Stimulated activated CD8-positive, alpha-beta memory T cell treated with anti-CD3 and anti-CD28 coated beads, Interleukin-12 subunit alpha, Interleukin-12 subunit beta, amount 100 ng/mL, for 4 hours (primary cell): ENCODE measurements around the gene CLEC16A.
"Not testable (repeated sequence)": the region's sequence is repeated elsewhere in the genome, so short reads cannot be mapped to it uniquely, and the experiment has no call there.

ENCODE experiments used
- DNase-seq: peaks from one replicate; pipeline ENCODE4 v3.0.0-alpha.2; 2020; ENCODE audit warnings: low read depth

CLEC16A gene

DNA sequence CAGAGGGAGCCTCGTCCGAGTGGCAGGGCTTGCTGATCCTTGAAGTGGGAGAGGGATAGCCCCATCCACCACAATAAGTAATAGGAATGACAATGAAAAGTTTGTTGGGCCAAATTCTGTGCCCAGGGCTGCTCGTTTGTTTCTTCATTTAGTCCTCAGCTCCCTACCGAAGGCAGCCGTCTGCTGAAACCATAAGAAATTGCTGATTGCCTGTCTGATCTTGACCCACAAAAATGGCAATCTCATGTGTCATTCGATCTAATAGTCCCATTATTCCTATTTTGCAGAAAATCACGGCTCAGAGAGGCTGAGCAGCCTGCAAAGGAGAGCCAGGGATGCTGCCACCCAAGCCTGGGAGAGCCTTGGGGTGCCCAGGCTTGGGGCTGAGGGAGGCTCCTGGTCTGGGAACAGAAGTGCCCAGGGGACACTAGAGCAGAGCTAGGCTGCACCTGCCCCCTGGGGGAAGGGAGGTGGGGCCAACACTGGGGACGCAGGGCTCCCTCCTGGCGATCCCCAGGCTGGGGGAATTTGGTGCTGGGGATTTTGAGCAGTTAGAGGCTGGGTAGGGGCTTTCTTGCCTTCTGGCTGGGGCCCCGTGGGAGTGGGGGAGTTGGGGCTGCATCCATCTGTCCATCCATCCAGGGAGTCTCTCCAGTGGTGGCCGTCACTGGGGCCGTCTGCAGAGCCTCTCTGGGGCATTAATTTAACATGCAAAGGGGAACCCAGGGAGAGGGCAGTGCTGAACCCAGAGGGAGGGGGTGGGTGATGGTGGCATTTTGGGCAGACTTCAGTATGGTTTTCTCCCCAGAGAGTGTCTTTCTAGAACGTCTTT lies 258.1 kb downstream of the CLEC16A start:
- no peak for DNase-seq

DNA sequence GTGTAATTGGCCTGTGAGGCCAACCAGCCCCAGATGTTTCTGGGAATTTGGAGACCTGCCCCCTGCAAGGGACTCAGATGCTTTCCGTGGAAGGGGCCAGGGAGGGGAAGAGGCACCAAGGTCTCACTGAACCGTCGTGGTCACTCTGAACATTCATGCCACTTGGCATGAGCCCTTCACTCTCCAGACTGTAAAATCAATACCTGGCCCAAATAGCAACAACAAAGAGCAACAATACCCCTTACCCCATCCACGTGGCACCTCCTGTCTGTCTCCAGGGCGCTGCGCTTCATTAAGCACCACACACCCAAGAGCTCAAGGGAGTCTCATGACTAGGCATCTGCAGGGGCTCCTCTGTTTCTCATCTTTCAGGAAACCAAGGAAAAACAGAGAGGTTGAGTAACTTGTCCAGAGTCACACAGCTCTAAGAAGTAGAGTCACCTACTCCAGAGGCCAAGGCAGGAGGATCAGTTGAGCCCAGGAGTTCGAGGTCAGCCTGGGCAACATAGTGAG lies 258.8 kb downstream of the CLEC16A start:
- no peak for DNase-seq

DNA sequence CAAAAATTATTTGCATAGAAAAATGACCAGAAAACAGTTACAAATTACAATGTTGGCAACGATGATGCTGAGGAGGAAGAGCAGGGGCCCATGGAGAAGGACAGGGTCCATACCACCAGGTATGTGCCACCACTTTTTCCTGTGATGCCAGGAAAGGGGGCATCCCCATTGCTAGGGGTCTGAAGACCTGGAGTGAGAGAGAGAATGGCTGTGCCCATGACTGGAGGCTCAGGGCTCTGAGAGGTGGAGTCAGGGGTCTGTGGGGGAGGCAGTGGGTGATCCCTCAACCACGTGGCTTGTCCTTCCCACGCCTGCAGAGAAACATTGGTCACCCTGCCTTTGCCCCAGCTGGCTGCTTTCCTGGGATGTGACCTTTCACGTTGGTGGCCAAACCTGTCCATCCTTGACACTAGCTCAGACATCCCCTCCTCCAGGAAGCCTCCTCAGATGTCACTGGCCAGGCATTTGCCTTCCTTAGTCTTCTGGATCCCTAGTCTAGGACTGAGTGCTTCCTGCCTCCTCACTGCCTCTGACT lies 260.2 kb downstream of the CLEC16A start:
- DNase-seq, result no peak

DNA sequence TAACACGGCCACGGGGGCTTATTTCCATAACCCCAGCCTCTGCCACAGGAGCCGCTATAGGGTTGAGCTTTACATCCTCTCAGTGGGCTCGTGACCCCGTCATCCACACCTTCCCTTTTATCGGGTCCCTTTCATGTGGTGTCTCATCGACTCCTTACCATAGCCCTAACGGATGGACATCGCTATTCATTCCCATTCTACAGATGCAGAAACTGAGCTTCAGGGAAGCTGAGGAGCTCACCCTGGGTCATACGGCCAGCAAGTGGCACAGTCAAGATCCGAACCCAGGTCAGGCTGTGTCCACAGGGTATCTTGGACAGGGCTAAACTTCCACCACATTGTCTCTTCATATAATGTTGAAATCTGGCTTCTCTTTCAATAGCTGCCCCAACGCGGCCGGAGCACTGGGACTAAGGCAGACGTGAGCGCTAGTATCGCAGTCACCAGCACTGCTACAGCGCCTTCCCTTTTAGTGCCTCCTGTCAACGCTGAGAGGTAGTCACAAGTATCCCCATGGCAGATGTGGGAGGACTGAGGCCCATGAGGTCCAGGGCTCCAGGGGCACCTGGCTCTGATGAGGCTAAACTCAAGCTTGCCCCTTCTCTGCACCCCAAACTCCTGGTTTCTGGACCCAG lies 260.8 kb downstream of the CLEC16A start:
- DNase-seq, result no peak

DNA sequence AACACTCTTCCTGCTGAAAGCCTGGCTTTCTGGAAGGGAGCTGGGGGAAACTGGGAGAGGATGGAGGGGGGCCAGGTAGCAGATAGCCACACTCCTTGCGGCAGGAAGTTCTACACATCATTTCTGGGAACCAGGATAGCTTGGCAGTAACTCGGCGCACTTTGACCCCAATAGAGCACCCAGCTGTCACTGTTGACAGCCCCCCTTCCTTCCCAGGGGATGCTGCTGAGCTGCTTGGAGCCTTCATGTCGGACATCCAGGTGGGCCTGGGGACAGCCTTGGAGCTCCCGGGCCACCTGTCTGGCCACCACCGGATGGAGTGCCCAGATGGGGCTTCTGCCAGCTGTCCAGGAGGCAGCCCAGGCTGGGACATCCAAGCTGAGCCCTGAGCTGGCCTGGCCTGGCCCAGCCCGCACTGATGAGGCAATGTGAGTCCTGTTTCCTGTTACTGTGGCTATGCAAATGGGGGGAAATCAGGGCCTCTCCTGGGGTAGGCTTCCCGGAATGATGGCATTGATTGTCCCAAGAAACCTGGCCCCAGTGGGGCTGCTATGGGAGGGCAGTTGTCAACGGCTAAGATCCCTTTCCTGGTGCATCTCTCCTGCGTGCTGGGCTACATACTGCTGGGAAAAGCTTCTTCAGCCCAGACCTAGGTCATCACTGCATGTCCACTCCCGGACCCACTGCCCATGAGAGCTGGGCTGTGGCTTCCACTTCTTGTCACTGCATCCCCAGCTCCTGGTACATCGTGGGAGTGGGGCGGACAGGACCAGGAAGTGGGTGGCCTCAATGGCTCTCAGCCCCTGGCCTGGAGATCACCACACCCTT lies 261.6 kb downstream of the CLEC16A start:
- no peak for DNase-seq

DNA sequence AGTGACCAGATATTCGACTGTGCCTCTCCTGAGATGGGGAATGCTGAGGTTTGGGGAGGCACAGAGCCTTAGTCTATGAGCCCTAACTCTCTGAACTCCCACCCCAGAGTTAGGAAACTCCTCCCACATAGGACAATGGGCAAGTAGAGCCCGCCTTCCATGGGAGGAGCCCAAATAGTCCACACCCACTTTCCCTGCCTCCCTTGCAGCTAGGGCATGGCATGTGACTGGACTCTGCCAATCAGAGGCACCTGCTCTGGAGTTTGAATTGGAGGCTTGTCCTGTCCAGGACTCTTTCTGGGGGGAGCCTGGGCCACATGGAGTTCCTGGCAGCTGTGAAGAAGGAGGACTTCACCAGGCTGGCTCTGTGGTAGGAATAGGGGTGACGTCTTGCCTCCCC lies 263.3 kb downstream of the CLEC16A start:
- DNase-seq, result no peak

DNA sequence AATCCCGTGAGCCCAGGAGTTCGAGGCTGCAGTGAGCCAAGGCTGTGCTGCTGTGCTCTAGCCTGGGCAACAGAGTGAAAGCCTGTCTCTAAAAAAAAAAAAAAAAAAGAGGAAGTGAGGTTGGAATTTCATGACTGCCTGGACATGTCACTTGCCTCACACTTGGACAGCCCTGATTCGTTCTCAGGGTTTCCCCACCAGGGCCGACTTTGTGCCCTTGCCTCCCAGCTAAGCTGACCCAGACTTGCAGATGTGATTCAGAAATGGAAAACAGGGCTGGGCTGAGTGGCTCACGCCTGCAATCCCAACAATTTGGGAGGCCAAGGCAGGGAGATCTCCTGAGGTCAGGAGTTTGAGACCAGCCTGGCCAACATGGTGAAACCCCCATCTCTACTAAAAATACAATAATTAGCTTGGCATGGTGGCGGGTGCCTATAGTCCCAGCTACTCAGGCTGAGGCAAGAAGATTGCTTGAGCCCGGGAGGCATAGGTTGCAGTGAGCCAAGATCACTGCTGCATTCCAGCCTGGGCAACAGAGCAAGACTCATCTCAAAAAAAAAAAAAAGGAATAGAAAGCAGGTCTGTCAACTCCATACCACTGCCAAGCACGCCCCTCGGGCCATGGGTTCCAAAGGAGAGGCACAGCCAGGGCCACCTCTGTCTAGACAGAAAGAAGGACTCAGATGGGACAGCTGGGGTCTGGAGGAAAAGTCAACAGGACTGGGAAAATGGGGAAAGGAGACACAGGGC lies 264.7 kb downstream of the CLEC16A start:
- no peak for DNase-seq

DNA sequence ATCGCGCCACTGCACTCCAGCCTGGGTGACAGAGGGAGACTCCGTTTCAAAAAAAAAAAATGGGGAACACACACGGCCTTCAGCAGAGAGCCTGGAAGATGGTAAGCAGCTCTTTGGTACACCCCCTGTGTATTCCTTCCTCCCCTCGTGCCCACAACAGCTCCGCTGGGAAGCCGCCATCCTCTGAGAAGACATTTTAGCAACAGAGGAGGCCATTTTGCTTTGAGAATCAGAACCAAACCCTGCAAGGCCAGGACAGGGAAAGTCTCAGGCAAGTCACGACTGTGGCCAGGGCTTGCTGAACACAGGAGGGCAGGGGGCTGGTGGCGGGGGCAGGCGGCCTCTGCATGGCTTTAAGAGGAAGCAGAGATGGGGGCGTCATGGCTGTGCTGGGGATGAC lies 265.9 kb downstream of the CLEC16A start:
- DNase-seq, result no peak

DNA sequence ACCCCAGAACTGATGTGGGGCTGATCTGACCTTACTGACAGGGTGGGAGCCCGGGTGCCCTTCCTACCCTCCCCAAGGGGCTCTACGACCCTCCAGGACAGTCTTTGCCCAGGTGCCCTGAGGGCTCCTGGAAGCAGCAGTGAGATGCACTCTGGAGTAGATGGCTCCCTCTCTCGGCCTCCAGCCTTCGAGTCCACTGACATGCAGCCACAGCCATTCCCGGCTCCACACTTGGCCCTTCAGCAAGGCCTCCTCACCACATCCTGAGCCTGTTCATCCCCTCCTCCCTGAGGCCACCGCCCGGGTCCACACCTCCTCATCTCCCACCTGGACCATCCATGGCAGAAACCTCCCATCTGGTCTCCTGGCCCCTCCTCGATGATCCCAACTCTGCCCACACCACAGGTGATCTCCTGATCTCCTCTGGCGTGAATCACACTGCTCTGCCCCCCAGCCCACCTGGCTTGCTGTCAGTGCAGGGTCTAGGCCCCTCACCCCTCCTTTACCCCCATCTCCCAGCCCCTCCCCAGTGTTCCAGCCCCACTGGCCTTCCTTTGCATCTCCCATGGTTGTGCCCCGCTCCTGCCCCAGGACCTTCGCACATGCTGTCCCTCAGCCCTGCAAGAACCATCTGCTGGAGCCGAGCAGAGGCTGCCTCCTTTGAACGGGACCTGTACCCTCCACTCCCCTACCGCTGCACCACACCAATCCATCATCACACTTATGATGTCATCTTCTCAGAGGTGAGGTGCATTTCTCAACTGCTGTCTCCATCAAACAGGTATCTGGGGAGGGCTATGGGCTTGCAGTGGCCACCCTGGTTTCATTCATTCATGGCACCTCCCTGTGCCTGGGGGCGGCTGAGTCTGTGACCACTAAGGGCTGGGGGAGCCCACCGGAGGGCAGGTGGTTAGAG lies 267.0 kb downstream of the CLEC16A start:
- no peak for DNase-seq

DNA sequence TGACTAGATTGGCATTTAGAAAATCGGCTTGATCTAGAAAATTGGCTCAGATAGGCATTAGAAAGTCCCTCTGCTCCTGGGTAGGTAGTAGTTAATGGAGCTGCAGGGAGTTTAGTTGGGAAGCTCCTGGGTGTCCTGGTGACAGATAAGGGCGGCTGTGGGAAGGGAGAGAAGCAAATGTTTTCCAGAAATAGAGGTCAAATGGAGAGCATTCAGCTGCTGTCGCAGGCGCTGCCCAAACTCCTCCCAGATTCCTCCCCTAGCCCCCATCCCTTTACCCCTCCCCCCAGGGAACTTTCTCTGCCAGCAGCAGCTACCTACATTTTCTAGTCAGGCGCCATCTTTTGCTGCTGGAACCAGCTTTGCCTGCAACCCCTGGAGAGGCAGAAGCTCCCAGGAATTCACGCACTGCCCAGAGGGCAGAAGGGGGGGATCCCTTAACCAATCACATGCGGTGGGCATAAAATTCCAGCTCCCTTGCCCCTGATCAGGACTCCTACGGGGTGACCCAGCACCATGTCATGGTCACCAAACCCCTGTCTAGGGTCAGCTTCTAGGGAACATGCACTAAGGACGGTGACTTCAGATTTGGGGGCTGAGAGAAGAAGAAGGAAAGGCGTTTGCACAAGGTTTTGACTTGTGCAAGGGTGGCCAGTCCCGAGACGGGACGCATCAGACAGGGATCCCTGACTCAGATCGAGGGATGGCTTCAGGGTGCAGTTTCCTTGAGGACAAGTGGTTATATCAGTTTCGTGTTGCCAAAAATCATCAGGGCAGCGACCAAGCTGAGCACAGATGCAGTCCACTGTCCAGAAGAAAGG lies 267.8 kb downstream of the CLEC16A start:
- no peak for DNase-seq

DNA sequence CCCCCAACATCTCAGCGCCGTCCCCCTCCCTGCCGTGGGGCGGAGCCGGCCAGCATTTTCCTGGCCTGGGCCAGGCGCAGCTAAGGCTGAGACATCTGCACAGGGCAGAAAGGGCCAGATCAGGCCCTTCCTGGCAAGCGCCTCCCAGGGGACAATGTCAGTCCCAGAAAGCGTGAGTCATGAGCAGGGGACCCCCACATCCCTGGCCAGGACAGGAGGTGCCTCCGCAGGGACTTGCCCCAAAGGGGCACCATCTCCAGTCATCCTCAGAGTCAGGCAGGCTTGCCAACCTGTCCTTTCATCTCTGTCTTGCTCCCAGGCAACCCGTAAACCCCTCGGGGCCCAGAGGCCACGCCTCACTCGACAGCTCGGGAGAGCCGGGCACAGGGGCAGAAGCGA lies 268.4 kb downstream of the CLEC16A start:
- DNase-seq, result no peak

DNA sequence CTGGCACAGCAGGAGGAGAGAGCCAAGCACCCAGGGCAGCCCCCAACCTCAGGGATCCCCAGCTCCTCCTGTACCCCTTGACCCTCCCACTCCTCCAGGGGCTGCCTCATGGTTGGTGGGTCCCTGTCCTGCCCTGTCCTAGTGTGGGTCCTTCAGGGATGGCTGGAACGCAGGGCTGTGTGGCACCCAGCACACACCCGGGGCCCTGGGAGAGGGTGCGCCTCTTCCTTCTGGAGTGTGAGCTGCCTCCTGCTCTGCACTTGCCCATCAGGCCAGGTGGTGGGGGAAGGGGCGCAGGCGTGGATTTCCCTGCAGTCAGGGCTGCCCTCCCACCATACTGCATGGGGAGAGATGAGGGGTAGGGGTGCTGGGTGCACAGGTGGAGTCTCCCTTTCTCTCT lies 269.0 kb downstream of the CLEC16A start:
- no peak for DNase-seq

DNA sequence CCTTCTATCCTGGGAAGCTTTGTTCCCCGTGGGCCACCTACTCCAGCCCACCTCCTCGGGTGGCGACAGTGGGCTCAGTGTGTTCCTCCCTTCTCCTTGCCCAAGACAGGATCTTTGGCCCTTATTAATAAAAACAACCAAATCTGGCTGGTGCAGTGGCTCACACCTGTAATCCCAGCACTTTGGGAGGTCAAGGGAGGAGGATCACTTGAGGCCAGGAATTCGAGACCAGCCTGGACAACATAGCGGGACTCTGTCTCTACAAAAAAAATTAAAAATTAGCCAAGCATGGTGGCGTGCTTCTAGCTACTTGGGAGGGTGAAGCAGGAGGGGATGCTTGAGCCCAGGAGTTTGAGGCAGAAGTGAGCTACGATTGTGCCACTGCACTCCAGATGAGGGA lies 269.4 kb downstream of the CLEC16A start:
- no peak for DNase-seq

DNA sequence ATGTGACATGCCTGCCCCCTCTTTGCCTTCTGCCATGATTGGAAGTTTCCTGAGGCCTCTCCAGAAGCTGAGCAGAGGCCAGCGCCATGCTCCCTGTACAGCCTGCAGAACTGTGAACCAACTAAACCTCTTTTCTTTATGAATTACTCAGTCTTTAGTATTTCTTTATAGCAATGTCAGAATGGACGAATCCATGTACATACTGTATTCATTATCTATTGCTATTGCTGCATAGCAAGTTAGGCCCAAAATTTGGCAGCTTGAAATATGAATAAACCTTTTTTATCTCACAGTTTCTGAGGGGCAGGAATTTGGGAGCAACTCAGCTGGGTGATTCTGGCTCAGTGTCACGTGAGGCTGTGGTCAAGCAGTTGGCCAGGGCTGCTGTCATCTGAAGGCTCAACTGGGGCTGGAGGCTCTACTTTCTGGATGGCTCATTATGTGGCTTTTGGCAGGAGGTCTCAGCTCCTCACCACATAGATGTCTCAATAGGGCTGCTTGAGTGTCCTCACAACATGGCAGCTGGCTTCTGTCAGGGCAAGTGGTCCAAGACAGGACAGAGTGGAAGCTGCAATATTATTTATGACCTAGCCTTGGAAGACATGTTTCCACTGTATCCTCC lies 271.7 kb downstream of the CLEC16A start:
- no peak for DNase-seq

DNA sequence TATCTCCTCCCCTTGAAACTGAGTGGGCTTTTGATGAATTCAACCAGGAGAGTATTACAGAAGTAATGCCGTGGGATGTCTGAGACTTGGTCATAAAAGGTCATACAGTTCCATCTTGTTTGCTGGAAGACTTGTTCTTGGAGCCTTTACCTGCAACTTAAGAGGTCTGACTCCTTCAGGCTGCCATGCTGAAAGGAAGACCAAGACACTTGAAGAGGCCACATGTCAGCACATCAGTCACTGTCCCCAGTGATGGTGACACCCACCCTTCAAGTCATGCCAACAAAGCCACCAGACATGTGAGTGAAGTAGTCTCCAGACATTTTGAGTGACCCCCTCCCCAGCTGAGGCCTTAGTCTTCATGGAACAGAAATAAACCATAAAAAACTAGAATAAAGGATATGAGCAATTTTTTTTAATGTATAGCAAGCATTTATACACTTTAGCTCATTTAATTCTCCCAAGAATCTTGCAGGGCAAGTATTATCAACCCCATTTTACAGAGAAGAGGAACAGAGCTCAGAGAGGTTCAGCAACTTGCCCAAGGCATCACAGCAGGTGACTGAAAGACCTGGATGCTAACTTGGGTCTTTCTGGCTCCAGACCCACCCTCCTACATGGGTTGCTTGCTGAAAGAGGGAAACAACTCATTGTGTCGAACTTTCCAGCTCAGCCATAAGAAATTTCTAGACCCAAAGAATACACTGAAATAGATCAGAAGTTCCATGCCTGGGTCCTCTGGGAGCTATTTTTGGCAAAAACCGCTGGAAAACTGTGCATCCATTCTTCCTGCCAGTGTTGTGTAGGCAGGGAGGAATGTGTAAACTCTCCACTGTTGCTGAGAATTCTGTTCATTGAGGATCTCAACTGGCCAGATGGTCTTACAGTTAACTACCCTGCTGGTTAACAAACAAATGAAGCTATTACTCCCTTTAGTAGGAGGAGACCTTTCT lies 273.6 kb downstream of the CLEC16A start:
- no peak for DNase-seq

DNA sequence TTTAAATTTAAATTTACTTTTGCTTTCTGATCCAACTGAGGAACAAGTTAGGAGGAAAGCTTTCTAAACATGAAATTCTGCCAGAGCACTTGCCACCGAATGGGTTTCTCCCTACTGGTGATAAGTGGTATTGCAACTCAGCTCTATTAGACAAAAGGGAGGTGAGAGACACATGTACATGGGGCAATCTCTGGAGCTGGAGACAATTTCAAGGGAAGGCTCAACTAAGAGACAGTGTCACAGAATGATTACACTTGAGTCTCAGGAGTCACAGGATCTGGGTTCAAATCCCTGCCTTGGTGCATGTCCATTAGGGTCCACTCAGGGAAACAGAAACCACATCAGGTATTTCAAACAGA lies 274.2 kb downstream of the CLEC16A start:
- DNase-seq, result no peak

DNA sequence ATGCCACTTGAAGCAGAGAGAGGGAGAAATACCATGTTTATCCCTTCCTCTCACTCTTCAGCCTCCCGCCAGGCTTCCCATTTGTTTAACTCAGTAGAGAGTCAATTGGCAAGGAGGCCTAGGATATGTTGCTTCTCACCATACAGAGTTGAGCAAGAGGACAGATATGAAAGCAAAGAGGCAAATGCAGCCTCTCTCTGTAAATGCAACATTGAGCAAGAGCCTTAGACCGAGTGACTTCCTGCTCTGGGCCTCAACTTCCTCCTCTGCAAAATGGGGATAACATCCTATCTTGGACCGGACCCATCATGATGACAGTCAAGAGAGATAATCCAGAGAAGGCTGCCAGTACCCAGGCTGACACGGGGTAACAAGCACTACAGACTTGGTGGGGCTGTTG lies 274.8 kb downstream of the CLEC16A start:
- DNase-seq, result no peak

DNA sequence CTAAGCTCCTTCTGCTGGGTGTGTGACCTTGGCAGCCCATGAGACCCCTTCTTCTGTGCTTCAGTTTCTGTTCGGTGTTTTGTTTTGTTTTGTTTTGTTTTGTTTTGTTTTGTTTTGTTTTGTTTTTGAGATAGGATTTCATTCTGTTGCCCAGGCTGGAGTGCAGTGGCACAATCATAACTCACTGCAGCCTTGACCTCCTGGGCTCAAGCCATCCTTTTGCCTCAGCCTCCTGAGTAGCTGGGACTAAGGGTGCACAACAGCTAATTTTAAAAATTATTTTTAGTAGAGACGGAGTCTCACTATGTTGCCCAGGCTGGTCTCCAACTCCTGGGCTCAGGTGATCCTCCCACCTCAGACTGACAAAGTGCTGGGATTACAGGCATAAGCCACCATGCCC lies 276.1 kb downstream of the CLEC16A start:
- not testable (repeated sequence) for DNase-seq
